D341Med (cell line): ENCODE measurements around the gene ZNF17.
"Not testable (repeated sequence)": the region's sequence is repeated elsewhere in the genome, so short reads cannot be mapped to it uniquely, and the experiment has no call there.

ENCODE experiments used
- DNase-seq: peaks from one replicate; pipeline ENCODE4 v3.0.0; 2012; ENCODE audit warnings: low spot score

Gene ZNF17

DNA sequence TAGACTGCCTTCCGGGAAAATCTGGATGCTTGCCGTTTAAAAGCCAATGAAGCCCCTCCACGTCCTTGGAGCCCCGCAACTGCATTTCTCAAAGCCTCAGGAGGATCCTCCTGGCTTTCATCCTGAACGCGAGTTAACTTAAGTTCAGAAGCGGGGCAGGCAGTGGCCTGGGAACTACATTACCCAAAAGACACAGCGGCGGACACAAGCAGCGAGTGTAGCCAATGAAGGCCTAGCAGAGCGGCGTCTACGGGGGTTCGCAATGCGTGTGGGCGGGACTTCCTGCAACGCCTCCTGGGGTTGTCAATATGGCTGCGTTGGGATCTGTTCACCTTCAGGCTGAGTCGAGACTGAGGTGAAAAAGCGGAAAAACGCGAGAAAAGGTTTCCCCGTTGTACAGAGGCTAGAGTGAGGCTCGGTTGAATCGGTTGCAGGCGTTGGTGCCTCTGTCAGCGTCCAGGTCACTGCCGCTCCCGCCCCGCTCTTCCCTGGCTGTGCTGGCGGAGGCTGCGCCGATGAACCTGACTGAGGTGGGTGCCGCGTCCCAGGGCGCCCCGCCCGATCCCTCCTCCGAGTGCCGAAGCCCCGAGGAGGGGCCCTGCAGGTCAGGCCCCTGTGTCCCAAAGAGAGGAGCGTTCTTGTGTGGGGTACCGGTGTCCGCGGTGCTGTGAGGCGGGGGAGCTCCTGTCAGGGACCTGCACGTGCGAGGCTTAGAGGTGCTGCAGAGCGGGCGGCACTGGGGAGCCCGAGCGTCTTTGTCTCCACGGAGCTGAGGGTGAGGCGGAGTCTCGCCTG, at the start of gene ZNF17:
Gene ZNF17, plus strand, starts transcription at position 285 of the 795 bp plus-strand sequence. CDS start 2,455 bp downstream, outside the sequence.
- peak; percentile 94 for DNase-seq

DNA sequence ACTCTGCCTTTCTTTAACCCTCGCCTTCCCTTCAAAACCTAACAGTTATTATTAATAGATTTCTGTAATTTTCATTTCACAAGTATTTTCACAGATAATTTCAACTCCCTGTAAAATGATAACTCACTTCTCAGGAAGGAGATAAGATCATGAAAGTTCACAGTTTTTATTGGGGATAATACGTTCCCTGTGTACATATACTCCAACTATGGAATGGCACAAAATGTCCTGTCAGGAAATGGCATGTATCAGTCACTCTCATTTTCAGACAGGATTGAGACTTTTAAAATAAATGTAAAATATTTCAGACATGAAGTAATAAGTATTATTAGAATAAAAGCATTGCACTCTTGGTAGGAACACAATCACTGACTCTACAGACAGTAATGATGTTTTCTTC, 48.5 kb upstream of the ZNF17 start:
- no peak for DNase-seq

DNA sequence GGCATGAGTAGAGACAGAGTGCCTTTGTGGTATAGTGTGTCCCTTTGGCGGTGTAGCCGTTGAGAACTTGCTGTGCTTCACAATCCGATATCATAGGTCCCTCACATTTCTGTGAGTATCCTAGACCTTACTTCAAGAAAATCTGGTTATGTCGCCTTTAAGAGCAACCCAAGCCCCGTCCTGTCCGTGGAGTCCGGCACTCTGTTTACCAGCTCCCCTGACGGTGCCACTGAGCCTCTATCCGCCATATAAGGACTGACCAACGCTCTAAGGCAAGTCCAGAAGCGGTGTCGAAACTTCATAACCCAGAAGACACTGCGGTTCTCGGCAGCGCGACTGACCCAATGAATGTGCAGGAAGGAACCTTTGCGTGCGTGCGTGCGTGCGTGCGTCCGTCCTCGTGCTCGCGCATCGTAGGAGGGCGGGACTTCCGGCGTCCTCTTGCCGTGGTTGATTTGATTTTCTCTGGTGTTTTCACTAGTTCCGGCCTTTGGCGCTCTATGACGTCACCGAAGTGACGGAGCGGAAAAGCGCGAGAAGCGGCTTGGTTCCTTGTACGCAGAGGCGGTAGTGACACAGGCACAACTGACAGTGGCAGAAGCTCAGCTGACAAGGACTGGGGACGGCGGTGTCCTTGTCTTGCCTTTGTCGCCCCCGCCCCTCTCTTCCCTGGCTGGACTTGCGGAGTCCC, 47.8 kb upstream of the ZNF17 start, which contains the start of the genes TRAPPC2B and ZNF547:
Gene TRAPPC2B, plus strand, starts transcription at position 555 of the 691 bp plus-strand sequence. CDS start 1,283 bp downstream, outside the sequence.
Gene ZNF547, plus strand, starts transcription at position 555 of the 691 bp plus-strand sequence. CDS start 5,005 bp downstream, outside the sequence.
- peak; percentile 91 for DNase-seq

DNA sequence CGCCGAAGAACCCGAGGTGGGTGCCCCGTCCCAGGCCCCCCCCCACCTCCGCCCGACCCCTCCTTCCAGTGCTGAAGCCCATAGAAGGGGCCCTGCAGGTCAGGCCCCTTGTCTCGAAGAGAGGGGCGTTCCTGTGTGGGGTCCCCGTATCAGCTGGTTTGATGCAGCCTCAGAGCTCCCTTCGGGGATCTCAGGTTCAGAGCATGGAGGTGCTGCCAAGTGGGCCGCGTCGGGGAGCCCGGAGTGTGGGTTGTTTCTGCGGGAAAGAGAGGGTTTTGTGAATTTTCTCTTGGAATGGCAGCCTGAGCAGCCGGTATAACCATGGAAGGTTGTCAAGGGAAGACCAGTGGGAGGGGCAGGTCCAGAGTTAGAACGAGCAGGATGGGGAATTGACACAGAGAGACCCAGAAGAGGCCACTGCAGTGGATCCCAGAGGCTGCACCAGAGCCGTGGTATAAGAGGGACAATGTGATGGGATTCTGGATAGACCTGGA, 47.2 kb upstream of the ZNF17 start:
- no peak for DNase-seq

DNA sequence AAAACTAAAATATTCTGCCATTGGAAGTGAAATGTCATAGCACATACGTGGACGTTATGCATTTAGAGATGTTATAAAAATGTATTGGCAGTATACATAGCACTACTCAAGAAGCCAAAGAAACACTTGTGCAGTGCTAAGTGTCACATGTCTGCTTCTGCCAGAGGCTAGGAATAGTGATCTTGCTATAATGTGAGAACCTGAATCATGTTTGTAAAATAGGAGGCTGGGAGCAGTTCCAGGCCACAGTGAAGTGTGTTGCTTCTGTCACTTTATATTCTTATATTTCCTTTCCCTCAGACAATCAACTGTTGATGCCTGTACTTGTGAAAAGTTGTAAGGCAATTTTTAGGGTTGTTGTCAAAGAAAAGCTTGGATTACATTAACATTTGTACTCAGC, 44.2 kb upstream of the ZNF17 start:
- no peak for DNase-seq

DNA sequence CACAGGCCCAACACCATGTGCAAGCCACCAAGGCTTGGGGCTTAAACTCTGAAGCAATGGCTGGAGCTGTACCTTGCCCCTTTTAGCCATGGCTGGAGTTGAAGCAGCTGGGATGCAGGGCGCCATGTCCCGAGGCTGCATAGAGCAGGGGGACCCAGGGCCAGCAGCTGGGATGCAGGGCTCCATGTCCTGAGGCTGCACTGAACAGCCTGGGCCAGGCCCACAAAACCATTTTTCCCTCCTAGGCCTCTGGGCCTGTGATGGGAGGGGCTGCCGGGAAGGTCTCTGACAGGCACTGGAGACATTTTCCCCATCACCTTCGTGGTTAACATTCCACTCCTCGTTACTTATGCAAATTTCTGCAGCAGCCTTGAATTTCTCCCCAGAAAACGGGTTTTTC, 36.8 kb upstream of the ZNF17 start:
- no peak for DNase-seq

DNA sequence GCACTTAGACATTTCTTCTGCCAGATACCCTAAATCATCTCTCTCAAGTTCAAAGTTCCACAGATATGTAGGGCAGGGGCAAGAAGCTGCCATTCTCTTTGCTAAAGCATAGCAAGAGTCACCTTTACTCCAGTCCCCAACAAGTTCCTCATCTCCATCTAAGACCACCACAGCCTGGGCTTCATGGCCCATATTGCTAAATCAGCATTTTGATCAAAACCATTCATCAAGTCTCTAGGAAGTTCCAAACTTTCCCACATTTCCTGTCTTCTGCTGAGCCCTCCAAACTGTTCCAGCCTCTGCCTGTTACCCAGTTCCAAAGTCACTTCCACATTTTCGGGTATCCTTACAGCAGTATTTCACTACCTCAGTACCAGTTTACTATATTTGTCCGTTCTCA, 36.3 kb upstream of the ZNF17 start:
- DNase-seq, result not testable (repeated sequence)

DNA sequence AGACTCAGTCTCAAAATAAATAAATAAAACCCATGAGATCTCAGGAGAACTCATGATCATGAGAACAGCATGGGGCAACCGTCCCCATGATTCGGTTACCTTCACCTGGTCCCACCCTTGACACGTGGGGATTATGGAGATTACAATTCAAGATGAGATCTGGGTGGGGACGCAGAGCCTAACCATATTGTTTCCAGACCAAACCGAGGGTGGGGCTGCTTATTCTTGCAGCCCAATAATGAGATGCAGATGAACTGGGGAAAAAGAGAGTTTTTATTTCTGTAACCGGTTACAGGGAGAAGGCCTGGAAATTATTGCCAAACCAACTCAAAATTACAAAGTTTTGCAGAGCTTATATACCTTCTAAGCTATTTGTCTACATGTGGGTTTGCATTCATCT, 34.8 kb upstream of the ZNF17 start:
- DNase-seq, result no peak

DNA sequence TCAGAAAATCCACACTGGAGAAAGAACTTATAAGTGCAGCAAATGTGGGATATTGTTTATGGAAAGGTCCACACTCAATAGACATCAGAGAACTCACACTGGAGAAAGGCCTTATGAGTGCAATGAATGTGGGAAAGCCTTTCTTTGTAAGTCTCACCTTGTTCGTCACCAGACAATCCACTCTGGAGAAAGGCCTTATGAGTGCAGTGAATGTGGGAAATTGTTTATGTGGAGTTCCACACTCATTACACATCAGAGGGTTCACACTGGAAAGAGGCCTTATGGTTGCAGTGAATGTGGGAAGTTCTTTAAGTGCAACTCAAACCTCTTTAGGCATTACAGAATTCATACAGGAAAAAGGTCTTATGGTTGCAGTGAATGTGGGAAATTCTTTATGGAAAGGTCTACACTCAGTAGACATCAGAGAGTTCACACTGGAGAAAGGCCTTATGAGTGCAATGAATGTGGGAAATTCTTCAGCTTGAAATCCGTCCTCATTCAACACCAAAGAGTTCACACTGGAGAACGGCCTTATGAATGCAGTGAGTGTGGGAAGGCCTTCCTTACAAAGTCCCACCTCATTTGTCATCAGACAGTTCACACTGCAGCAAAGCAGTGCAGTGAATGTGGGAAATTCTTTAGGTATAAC, 33.3 kb upstream of the ZNF17 start:
- no peak for DNase-seq

DNA sequence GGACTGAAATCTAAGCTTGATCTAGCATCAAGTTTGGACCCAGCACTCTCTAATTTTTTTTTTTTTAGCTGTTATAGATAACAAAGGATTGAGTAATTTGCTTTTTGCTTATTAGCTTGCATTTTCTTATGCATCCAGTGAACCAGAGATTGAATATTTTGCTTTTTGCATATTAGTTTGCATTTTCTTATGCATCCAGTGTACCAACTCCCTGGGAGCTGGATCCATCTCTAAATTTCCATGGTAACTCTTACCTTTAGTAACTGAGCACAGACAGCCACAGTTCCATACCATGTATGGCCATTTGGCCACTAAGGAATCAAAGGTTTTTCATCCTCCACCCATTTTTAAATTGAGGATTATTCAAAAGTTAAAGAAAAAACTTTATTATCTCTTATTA, 30.0 kb upstream of the ZNF17 start:
- DNase-seq, result no peak

DNA sequence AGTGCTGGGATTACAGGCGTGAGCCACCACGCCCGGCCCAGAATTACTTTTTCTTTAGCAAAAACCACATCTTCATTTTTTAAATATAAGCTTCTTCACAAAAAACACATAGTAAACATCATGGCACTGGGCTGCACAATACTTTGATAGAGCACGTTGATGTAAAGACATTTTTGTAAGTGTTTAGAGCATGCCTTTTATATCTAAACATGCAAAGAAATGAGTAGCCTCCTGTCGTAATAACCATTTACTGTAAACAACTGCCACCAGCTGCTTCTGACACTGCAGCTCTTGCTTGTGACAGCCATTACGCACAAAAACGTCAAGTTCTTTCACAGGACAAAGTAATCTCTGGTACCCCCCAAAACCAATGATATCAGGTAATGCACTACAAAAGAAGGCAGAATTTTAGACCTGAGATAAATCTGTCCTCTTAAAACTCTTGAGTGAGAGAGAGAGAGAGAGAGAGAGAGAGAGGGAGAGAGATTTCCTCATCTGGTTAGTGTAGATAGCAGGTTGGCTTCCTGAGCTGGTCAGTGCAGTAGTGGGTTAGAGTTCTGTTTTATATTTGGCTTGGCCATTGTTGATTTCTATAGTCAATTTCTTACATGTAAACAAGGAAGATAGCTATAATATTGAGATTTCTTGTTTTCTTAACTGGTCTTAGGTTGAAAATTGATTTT, 28.0 kb upstream of the ZNF17 start:
- no peak for DNase-seq

DNA sequence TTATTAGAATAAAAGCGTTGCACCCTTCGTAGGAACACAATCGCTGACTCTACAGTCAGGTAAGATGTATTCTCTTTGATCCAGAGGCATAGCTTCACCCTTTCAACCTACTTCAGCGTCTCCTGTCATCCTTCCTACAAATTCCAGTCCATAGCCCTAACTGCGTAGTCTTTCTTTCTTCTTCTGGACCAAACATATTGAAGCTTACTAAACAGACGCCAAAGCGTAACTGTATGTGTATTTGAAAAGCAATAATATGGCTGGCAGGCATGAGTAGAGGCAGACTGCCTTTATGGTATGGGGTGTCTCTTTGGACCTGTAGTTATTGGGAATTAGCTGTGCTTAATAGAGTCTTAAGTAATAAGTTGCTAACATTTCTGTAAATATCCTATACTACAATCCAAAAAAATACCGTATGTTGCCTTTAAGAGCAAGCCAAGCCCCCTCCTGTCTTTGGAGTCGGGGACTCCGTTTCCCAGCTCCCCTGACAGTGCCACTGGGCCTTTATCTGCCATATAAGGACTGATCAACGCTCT, 21.7 kb upstream of the ZNF17 start:
- DNase-seq, result no peak

DNA sequence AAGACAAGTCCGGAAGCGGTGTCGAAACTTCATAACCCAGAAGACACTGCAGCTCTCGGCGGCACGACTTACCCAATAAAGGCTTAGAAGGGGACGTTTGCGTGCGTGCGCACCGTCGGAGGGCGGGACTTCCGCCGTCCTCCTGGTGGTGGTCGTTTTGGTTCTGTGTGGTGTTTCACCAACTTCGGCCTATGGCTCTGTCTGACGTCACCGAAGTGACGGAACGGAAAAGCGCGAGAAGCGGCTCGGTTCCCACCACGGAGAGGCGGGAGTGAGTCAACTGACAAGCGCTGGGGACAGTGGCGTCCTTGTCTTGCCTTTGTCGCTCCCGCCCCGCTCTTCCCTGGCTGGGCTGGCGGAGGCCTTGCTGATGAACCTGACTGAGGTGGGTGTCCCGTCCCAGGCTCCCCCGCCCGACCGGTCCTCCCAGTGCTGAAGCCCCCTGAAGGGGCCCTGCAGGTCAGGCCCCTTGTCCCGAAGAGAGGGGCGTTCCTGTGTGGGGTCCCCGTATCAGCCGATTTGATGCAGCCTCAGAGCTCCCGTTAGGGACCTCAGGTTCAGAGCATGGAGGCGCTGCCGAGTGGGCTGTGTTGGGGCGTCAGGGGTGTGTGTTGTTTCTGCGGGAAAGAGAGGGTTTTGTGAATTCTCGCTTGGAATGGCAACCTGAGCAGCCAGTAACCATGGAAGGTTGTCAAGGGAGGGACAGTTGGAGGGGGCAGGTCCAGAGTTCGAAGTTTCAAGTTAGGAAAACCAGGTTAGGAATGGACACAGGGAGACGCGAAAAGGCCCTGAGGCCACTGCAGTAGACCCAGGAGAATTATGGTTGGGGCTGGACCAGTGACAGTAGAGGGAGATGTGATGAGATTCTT, 21.0 kb upstream of the ZNF17 start, which contains the start of gene ZNF548:
Gene ZNF548, plus strand, starts transcription at position 125 of the 869 bp plus-strand sequence. Its CDS starts 246 bp downstream, at position 371.
- DNase-seq, result peak; percentile 93

DNA sequence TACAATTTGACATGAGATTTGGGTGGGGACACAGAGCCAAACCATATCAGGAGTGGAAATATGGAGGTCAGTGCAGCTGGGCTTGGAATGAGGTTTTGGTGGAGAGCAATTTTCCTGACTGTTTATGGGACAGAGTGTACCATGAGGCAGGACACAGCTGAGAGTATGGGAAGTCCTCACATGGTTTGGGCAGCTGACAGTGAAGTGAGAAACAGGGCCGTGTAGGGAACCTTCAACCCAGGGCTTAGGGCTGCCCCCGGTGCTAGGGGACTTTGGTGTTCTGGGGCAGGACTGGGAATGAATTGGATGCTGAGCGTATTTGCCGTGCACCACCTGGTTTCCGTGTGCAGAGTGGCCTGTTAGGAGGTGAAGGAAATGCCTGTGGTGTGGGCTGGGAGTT, 15.3 kb upstream of the ZNF17 start:
- no peak for DNase-seq

DNA sequence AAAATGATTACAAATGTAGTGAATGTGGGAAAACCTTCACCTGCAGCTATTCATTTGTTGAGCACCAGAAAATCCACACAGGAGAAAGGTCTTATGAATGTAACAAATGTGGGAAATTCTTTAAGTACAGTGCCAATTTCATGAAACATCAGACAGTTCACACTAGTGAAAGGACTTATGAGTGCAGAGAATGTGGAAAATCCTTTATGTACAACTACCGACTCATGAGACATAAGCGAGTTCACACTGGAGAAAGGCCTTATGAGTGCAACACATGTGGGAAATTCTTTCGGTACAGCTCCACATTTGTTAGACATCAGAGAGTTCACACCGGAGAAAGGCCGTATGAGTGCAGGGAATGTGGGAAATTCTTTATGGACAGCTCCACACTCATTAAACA, 12.1 kb upstream of the ZNF17 start:
- no peak for DNase-seq

DNA sequence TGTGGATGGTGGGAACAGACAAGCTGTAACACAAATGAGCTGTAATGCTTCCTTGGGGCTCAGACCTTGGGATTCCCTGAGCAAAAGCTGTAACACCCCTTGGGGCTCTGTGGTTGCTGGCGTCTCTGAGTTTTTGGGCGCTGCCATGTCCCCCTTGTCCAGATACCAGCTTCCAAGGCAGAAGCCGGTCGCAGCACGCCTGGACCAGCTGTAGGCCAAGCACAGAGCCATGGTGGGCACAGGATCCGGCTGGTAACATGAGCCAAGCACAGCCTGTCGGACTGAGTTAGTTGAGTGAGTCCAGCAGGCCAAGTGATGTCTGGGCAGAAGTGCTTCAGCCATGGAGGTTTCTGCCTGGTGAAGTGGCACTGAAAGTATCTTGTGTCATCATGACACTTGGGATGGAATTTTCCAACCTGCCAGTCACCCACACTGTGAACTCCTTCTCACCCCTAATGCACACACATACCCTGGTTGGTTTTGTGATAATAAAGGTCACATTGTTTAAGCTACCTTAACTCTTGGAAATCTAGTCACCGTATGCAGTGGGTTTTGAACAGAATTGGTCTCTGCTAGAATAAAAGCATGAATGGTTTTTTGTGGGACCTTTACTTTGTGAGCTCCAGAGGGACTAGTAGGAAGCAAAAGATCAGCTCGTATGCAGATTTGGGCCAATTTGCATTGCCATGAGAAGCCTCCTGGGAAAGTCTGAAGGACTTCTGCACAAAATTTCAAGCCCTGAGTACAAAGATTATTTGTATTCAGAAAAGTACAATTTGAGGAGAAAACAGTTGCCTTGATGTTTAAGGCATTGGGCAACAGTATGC, 7.0 kb upstream of the ZNF17 start:
- DNase-seq, result no peak

DNA sequence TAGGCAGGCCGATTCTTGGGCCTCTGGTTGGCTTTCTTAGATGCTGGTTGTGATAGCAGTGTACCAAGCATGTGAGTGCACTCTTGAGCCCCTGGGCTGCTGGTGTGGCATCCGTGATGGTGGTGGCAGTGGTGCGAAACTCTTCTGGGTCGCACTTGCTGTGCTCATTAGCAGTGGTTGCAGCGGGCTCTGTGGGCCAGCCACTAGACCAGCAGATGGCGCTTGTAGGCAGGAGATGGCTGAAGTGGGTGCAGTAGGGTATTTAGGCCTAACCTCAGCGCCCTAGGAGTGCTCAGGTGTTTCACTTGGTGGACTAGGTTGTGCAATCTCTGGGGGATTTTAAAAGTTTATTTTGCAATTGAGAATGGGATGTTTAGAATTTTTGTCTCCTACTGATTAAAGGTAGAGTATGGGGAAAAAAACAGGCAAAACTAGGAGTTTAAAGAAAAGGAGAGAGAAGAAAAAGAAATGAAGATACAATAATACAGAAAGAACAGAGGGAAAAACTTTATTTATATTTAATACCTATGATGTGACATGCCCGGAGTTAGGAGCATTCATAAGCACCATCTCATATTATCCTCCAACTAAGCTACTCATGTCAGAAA, 4.3 kb upstream of the ZNF17 start:
- peak; percentile 90 for DNase-seq

DNA sequence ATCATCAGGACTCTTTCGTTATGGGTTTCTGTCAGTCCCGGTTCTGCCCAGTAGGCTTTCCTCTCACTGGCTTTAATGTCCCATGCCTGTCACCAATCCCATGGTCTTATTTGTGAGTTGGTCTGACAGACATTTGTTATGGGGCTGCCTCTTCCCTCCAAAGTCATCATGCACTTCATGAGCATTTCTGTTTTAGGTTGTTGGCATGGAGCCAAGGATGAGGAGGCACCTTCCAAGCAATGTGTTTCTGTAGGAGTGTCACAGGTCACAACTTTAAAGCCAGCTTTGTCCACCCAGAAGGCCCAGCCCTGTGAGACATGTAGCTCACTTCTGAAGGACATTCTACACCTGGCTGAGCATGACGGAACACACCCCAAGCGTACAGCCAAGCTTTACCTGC, 8.5 kb downstream of the ZNF17 start:
- no peak for DNase-seq

DNA sequence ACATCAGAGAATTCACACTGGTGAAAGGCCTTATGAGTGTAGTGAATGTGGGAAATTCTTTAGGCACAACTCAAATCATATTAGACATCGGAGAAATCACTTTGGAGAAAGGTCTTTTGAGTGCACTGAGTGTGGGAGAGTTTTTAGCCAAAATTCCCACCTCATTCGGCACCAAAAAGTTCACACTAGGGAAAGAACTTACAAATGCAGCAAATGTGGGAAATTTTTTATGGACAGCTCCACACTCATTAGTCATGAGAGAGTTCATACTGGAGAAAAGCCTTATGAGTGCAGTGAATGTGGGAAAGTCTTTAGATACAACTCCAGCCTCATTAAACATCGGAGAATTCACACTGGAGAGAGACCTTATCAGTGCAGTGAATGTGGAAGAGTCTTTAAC, 10.1 kb downstream of the ZNF17 start:
- no peak for DNase-seq
